PC-9 (cell line): ENCODE results near the gene KAT6B.

Source experiments
- CTCF ChIP-seq: fragments of 200-600 bp; sonication (generic); conservative IDR thresholded peaks from 2 replicates; pipeline ENCODE4 v1.6.1; 2017; ENCODE audit warnings: mixed run types, antibody characterized with exemption, mild to moderate bottlenecking, moderate library complexity
- EZH2 ChIP-seq: fragments of 200-600 bp; sonication (generic); IDR thresholded peaks from 2 replicates; pipeline ENCODE4 v1.8.0; 2017; ENCODE audit warnings: antibody characterized with exemption, low read depth

DNA sequence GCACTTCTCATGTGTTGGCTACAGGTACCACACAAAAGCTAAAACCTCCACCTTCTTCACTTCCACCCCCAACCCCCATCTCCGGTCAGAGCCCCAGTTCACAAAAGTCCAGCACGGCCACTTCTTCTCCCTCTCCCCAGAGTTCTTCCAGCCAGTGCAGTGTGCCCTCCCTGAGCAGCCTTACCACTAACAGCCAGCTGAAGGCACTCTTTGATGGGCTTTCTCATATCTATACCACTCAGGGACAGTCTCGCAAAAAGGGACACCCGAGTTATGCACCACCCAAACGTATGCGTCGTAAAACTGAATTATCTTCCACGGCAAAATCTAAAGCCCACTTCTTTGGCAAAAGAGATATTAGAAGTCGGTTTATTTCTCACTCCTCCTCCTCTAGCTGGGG is 149.4 kb downstream of the KAT6B start:
- TF ChIP-seq CTCF (no peak), EZH2 (no peak)
